ENCODE results near the gene KAT7. TPM values are rescaled to one million over a fixed set of nuclear protein-coding genes. Genes with fewer than 3 reads are reported as not detected.

The KAT7 gene
- total and polyA plus RNA-seq, 10 of the 15 experiments (the other 5 are each of a cell fraction or from before 2014, with no cell fraction given), result 6.6 to 45.8 (median 26.3) TPM

GRCh38 chr17:49748791-49749190 lies 39.7 kb upstream of the KAT7 start:
- SMC1A ChIA-PET (ENCODE audit: uncharacterized antibody, unreplicated experiment), result interaction anchor here (0.7 to 7.6 kb wide), 15 partner anchors 8 to 407 kb away, joined by 3 to 128 read pairs (median 3); partner anchors contain the start of genes FAM117A and SLC35B1
- no TSS peak for BruUV-seq (replicated peaks)
- Histone ChIP-seq H3K79me2 (ENCODE audit: control insufficient read depth, insufficient read depth, low read length) (peaks cover 35% of the 10 kb centered on the region), H3K27me3 (replicated peaks in 1 of 2; ENCODE audit: control insufficient read depth in 2 of 2, insufficient read depth in 2 of 2, low read length in 1 of 2) (no peaks in the 10 kb centered on the region), H4K20me1 (ENCODE audit: control insufficient read depth, insufficient read depth) (no peaks in the 10 kb centered on the region), H3K27ac (ENCODE audit: control insufficient read depth, insufficient read depth) (peak overlapping the region; percentile 92), H3K9me3 (replicated peaks; ENCODE audit: control insufficient read depth, insufficient read depth, low read length) (no peaks in the 10 kb centered on the region), H3K4me2 (ENCODE audit: control insufficient read depth, insufficient read depth) (peak overlapping the region; percentile 94; the same call in 1 of the 2 replicates), H3K36me3 (ENCODE audit: control insufficient read depth in 2 of 2, insufficient read depth in 2 of 2, low read length in 1 of 2) (peaks cover 0 to 3% of the 10 kb centered on the region in 2 experiments; a peak in 1 of 4 replicates), H3K4me3 (no peak overlapping the region), H2AFZ (ENCODE audit: control insufficient read depth, low read depth, low read length) (no peak overlapping the region), H3K4me1 (ENCODE audit: control insufficient read depth, insufficient read depth, low read length) (peaks cover 57% of the 10 kb centered on the region), H3K9ac (ENCODE audit: control insufficient read depth, insufficient read depth, low read length) (peak overlapping the region; percentile 34; the same call in 1 of the 2 replicates)
- CTCF ChIA-PET, result interaction anchor here (0.7 to 5.0 kb wide), 8 partner anchors 9 to 178 kb away, joined by 3 to 36 read pairs (median 3); partner anchors contain the start of genes FAM117A, KAT7 and SLC35B1
- intact Hi-C loops (cut with micrococcal nuclease; ENCODE audit: unreplicated experiment), result no loop called here
- WGBS (ENCODE audit: insufficient coverage, insufficient replicate concordance, low lambda C conversion rate, missing lambda C conversion rate), result under 1% methylated on average over 7 of the region's 7 CpGs
- RAD21 ChIA-PET (ENCODE audit: unreplicated experiment), result interaction anchor here (0.9 to 3.7 kb wide), 10 partner anchors 10 to 181 kb away, joined by 3 to 36 read pairs (median 16); partner anchors contain the start of genes FAM117A, KAT7 and SLC35B1
- POLR2A ChIA-PET, result interaction anchor here (0.5 to 5.5 kb wide), 12 partner anchors 9 to 1098 kb away, joined by 3 to 116 read pairs (median 5); partner anchors contain the start of genes FAM117A, KAT7 and SLC35B1
- peak; percentile 91 for ATAC-seq
- in situ Hi-C loops (cut with MboI), result no loop called here
- FAIRE-seq, result peak; percentile 98
- DNase-seq (ENCODE audit: low read depth, low spot score), result peak; percentile 97
- TF ChIP-seq ZBTB4 (CRISPR knock-in tag; IDR thresholded peaks at IDR 0.05) (no peak), MLLT1 (IDR thresholded peaks at IDR 0.05) (peak; percentile 79), NFIC (IDR thresholded peaks at IDR 0.05; ENCODE audit: low read depth, low read length) (peak; percentile 92), SP1 (IDR thresholded peaks at IDR 0.05; ENCODE audit: low read depth, low read length) (peak; percentile 63), ASH2L (IDR thresholded peaks at IDR 0.05; ENCODE audit: borderline replicate concordance, low read depth) (no peak), MXI1 (IDR thresholded peaks at IDR 0.05; ENCODE audit: low read depth, low read length) (peak; percentile 94), MTA2 (IDR thresholded peaks at IDR 0.05; ENCODE audit: low read depth) (peak; percentile 91), POLR2AphosphoS2 (IDR thresholded peaks at IDR 0.05; ENCODE audit: low read depth, low read length) (no peak), KDM1A (IDR thresholded peaks at IDR 0.05; ENCODE audit: borderline replicate concordance) (no peak), JUNB (IDR thresholded peaks at IDR 0.05) (peak; percentile 70), TCF3 (IDR thresholded peaks at IDR 0.05; ENCODE audit: borderline replicate concordance, insufficient read depth, low read depth, low read length) (peak; percentile 91), POLR2A (IDR thresholded peaks at IDR 0.05; ENCODE audit: low read depth, low read length) (peak; percentile 52; the same call in 1 of the 2 replicates), RAD51 (IDR thresholded peaks at IDR 0.05) (peak; percentile 64), ELK1 (IDR thresholded peaks at IDR 0.05; ENCODE audit: low read depth, low read length) (no peak), MYC (IDR thresholded peaks at IDR 0.05; ENCODE audit: insufficient read depth, insufficient read length, insufficient replicate concordance, low read length, severe bottlenecking) (no peak), CTCF (IDR thresholded peaks at IDR 0.05 in 2 of 3, conservative IDR thresholded peaks at IDR 0.05 in 1 of 3; ENCODE audit: control insufficient read depth in 2 of 3, extremely low read depth in 1 of 3, insufficient read depth in 1 of 3, low read depth in 3 of 3, low read length in 3 of 3) (no peak), SREBF1 (IDR thresholded peaks at IDR 0.05; ENCODE audit: low read length) (no peak)

Data from GM12878 (cell line).